ENCODE results near the gene ZNF512. TPM values are rescaled to one million over a fixed set of nuclear protein-coding genes. Genes with fewer than 3 reads are reported as not detected.

ZNF512 gene
- total and polyA plus RNA-seq, 9 of the 15 experiments (the other 6 are each of a cell fraction or from before 2014, with no cell fraction given): 24.7 to 101 (median 65.9) TPM

DNA sequence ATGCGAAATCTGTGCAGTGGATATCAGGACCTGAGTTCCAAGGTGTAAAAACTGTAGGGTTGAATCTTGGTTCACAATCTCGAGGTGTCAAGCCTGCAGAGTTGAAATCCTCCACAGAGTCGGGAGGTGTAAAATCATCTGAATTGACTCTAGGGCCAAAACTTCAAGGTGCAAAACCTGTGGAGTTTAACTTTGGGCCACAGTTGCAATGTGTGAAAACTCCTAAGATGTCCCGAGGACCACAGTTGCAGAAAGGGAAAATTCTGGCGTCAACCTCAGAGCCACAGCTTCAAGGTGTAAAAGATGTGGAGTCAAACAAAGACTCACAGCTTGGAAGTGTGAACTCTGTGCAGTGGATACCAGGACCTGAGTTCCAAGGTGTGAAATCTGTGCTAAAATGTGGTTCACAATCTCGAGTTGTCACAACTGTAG, 9.8 kb upstream of the ZNF512 start:
- no peaks in the 10 kb centered on the region for H3K4me1 ChIP-seq (replicated peaks in 1 of 2; ENCODE audit: control insufficient read depth in 2 of 2, insufficient read depth in 2 of 2, low read length in 2 of 2)
- no TSS peak for BruUV-seq (replicated peaks)
- H3K79me2 ChIP-seq (ENCODE audit: control insufficient read depth, insufficient read depth, low read length): no peaks in the 10 kb centered on the region
- intact Hi-C loops (cut with micrococcal nuclease): no loop called here
- ATAC-seq: no peak
- H3K9ac ChIP-seq (ENCODE audit: insufficient read depth in 1 of 2, low read depth in 2 of 2, low read length in 2 of 2): no peak overlapping the region
- in situ Hi-C loops (cut with MboI): no loop called here
- no peaks in the 10 kb centered on the region for H3K36me3 ChIP-seq (ENCODE audit: control insufficient read depth, insufficient read depth, low read length)
- H4K20me1 ChIP-seq (replicated peaks; ENCODE audit: control insufficient read depth, insufficient read depth, low read length): no peaks in the 10 kb centered on the region
- CTCF ChIA-PET (ENCODE audit: low intra/inter-chr PET ratio): no interaction called here
- POLR2A ChIA-PET: interaction anchor here (0.6 to 1.9 kb wide), 2 partner anchors 9 to 48 kb away, joined by 3 to 7 read pairs; partner anchors contain the start of gene ZNF512
- H3K27ac ChIP-seq (ENCODE audit: extremely low read depth, low read depth, low read length): no peak overlapping the region
- no peak overlapping the region for H3K4me3 ChIP-seq
- H3K9me1 ChIP-seq (ENCODE audit: control insufficient read depth, insufficient read depth, low read length): no peaks in the 10 kb centered on the region
- no peak for DNase-seq (ENCODE audit: extremely low read depth in 1 of 4, low spot score in 3 of 4)
- H2AFZ ChIP-seq (ENCODE audit: low read depth, low read length): no peak overlapping the region
- peak; percentile 51 for FAIRE-seq
- H3K9me3 ChIP-seq (replicated peaks; ENCODE audit: control insufficient read depth, insufficient read depth, low read depth, low read length): no peaks in the 10 kb centered on the region
- H3K4me2 ChIP-seq (ENCODE audit: insufficient read depth, low read length): no peak overlapping the region
- WGBS (ENCODE audit: insufficient coverage, low coverage, missing lambda C conversion rate): 7% methylated on average over 6 of the region's 6 CpGs
- peaks cover 0 to 3% of the 10 kb centered on the region in 2 experiments; a peak in 1 of 5 replicates for H3K27me3 ChIP-seq (ENCODE audit: control insufficient read depth in 2 of 2, insufficient read depth in 2 of 2, low read length in 2 of 2)
- TF ChIP-seq, protein P1, sequence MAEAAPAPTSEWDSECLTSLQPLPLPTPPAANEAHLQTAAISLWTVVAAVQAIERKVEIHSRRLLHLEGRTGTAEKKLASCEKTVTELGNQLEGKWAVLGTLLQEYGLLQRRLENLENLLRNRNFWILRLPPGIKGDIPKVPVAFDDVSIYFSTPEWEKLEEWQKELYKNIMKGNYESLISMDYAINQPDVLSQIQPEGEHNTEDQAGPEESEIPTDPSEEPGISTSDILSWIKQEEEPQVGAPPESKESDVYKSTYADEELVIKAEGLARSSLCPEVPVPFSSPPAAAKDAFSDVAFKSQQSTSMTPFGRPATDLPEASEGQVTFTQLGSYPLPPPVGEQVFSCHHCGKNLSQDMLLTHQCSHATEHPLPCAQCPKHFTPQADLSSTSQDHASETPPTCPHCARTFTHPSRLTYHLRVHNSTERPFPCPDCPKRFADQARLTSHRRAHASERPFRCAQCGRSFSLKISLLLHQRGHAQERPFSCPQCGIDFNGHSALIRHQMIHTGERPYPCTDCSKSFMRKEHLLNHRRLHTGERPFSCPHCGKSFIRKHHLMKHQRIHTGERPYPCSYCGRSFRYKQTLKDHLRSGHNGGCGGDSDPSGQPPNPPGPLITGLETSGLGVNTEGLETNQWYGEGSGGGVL (CRISPR knock-in tag; IDR thresholded peaks at IDR 0.05): no peak
- TF ChIP-seq LCOR (CRISPR knock-in tag; IDR thresholded peaks at IDR 0.05) (no peak), RUNX1 (IDR thresholded peaks at IDR 0.05; ENCODE audit: low read depth) (no peak), FOXJ3 (CRISPR knock-in tag; IDR thresholded peaks at IDR 0.05) (no peak), ZNF75A (CRISPR knock-in tag; IDR thresholded peaks at IDR 0.05) (no peak), CHD4 (IDR thresholded peaks at IDR 0.05; ENCODE audit: insufficient read depth, insufficient replicate concordance, low read depth, low read length, poor library complexity, severe bottlenecking) (no peak), ZNF133 (CRISPR knock-in tag; IDR thresholded peaks at IDR 0.05) (no peak), ZNF431 (CRISPR knock-in tag; IDR thresholded peaks at IDR 0.05) (no peak)
- TF ChIP-seq, protein P2, sequence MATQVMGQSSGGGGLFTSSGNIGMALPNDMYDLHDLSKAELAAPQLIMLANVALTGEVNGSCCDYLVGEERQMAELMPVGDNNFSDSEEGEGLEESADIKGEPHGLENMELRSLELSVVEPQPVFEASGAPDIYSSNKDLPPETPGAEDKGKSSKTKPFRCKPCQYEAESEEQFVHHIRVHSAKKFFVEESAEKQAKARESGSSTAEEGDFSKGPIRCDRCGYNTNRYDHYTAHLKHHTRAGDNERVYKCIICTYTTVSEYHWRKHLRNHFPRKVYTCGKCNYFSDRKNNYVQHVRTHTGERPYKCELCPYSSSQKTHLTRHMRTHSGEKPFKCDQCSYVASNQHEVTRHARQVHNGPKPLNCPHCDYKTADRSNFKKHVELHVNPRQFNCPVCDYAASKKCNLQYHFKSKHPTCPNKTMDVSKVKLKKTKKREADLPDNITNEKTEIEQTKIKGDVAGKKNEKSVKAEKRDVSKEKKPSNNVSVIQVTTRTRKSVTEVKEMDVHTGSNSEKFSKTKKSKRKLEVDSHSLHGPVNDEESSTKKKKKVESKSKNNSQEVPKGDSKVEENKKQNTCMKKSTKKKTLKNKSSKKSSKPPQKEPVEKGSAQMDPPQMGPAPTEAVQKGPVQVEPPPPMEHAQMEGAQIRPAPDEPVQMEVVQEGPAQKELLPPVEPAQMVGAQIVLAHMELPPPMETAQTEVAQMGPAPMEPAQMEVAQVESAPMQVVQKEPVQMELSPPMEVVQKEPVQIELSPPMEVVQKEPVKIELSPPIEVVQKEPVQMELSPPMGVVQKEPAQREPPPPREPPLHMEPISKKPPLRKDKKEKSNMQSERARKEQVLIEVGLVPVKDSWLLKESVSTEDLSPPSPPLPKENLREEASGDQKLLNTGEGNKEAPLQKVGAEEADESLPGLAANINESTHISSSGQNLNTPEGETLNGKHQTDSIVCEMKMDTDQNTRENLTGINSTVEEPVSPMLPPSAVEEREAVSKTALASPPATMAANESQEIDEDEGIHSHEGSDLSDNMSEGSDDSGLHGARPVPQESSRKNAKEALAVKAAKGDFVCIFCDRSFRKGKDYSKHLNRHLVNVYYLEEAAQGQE (IDR thresholded peaks at IDR 0.05; ENCODE audit: borderline replicate concordance): no peak
- TF ChIP-seq, protein P2 (CRISPR knock-in tag; IDR thresholded peaks at IDR 0.05; ENCODE audit: low read depth): no peak
- TF ChIP-seq, protein P3, sequence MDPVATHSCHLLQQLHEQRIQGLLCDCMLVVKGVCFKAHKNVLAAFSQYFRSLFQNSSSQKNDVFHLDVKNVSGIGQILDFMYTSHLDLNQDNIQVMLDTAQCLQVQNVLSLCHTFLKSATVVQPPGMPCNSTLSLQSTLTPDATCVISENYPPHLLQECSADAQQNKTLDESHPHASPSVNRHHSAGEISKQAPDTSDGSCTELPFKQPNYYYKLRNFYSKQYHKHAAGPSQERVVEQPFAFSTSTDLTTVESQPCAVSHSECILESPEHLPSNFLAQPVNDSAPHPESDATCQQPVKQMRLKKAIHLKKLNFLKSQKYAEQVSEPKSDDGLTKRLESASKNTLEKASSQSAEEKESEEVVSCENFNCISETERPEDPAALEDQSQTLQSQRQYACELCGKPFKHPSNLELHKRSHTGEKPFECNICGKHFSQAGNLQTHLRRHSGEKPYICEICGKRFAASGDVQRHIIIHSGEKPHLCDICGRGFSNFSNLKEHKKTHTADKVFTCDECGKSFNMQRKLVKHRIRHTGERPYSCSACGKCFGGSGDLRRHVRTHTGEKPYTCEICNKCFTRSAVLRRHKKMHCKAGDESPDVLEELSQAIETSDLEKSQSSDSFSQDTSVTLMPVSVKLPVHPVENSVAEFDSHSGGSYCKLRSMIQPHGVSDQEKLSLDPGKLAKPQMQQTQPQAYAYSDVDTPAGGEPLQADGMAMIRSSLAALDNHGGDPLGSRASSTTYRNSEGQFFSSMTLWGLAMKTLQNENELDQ (CRISPR knock-in tag; IDR thresholded peaks at IDR 0.05; ENCODE audit: borderline replicate concordance): no peak

Data from K562 (cell line).